ENCODE data around the gene ACSL4.
"Not testable (repeated sequence)": the region's sequence is repeated elsewhere in the genome, so short reads cannot be mapped to it uniquely, and the experiment has no call there.

- not testable (repeated sequence) for TF ChIP-seq HDAC6 (IDR thresholded peaks at IDR 0.05; ENCODE audit: low read depth, low read length); EZH2 (IDR thresholded peaks at IDR 0.05; ENCODE audit: borderline replicate concordance, low read depth, low read length); POLR2AphosphoS5 (IDR thresholded peaks at IDR 0.05; ENCODE audit: control insufficient read depth, insufficient read depth, low read depth, low read length); AFF4 (CRISPR knock-in tag; IDR thresholded peaks at IDR 0.05); RFX7 (CRISPR knock-in tag; IDR thresholded peaks at IDR 0.05)
Measured at GRCh38 chrX:109637477-109637876, 95.6 kb downstream of the ACSL4 start.
